ENCODE data around the gene AQP1. TPM values are rescaled to one million over a fixed set of nuclear protein-coding genes. Genes with fewer than 3 reads are reported as not detected.

Gene AQP1
- total and polyA plus RNA-seq, 2 experiments from 2014 or later = 35.6 to 51.1 TPM

- H3K4me3 ChIP-seq = no peak overlapping the region
- no peaks in the 10 kb centered on the region for H3K9me3 ChIP-seq (ENCODE audit: low read depth)
- TF ChIP-seq CTCF (IDR thresholded peaks at IDR 0.05; ENCODE audit: low read depth, low read length) = no peak
- H3K27me3 ChIP-seq = no peaks in the 10 kb centered on the region
- H3K36me3 ChIP-seq = no peaks in the 10 kb centered on the region
- peaks cover 39% of the 10 kb centered on the region for H3K4me1 ChIP-seq (ENCODE audit: low read depth)
- no peak for DNase-seq (ENCODE audit: low read depth in 1 of 2, low spot score in 1 of 2)
- no peak overlapping the region for H3K27ac ChIP-seq
Measured at GRCh38 chr7:30933124-30933974, 21.7 kb downstream of the AQP1 start.

- Histone ChIP-seq H3K27ac (no peak overlapping the region), H3K4me3 (no peak overlapping the region), H3K27me3 (no peaks in the 10 kb centered on the region), H3K9me3 (ENCODE audit: low read depth) (no peaks in the 10 kb centered on the region), H3K36me3 (no peaks in the 10 kb centered on the region), H3K4me1 (ENCODE audit: low read depth) (peaks cover 39% of the 10 kb centered on the region)
- TF ChIP-seq CTCF (IDR thresholded peaks at IDR 0.05; ENCODE audit: low read depth, low read length) = no peak
- DNase-seq (ENCODE audit: low read depth in 1 of 2, low spot score in 1 of 2) = no peak
Measured at GRCh38 chr7:30934225-30934624, 22.6 kb downstream of the AQP1 start.

DNA sequence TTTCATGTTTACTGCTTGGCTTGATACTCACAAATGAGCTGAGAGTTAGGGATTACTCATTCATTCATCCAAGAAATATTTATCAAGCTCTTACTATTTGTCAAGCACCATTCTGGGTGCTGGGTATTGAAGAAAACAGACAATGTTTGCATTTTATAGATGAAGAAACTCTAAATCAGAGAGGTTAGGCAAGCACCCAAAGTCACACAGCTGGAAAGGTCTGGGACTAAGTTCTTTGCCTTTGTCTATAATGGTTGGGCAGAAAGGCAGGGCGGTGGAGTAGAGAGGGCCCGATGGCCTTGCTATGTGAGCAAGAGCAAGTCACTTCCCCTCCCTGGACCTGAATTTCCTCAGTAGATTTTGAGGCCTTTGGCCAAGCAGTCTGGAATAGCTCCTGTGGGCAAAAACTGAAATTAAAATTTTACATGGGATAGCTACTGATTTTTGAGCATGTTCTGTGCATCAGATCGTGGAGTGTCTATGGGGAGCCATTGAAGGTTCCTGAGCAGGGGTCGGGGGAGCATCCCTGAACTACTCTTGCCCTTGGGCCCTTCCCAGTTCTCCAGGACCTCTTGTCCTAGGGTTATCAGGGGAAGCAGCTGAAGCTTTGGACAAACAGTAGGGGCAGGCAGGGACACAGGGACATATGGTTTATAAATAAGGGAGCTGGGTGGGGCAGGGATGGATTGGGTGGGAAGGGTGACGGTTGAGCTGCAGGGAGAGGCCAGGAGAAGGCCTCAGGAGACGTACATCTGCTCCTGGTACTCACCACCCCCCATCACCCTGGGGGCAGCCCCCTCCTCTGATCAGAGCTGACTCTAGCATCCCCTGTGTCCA lies 23.3 kb downstream of the AQP1 start:
- no peak for TF ChIP-seq CTCF (IDR thresholded peaks at IDR 0.05; ENCODE audit: low read depth, low read length)
- no peak for DNase-seq (ENCODE audit: low read depth in 1 of 2, low spot score in 1 of 2)
- Histone ChIP-seq H3K4me3 (no peak overlapping the region), H3K4me1 (ENCODE audit: low read depth) (peaks cover 35% of the 10 kb centered on the region), H3K9me3 (ENCODE audit: low read depth) (no peaks in the 10 kb centered on the region), H3K36me3 (no peaks in the 10 kb centered on the region), H3K27me3 (peaks cover 4% of the 10 kb centered on the region), H3K27ac (no peak overlapping the region)

DNA sequence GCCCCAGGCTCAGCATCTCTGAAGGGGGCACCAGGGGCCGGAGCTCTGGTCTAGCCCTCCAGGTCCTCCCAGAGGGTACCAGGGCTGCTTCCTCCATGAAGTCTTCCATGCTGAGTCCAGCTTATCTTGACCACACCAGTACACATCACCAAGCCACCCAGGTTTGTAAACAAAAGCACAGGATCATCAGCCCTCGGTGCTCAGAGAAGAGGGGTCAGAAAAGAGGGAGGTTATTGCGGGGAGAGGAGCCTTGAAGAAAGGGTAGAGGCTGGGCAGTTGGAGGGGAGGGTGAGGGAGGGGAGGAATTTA lies 23.9 kb downstream of the AQP1 start:
- Histone ChIP-seq H3K4me3 (no peak overlapping the region), H3K27ac (no peak overlapping the region), H3K27me3 (peaks cover 9% of the 10 kb centered on the region), H3K9me3 (ENCODE audit: low read depth) (no peaks in the 10 kb centered on the region), H3K4me1 (ENCODE audit: low read depth) (peaks cover 30% of the 10 kb centered on the region), H3K36me3 (no peaks in the 10 kb centered on the region)
- no peak for TF ChIP-seq CTCF (IDR thresholded peaks at IDR 0.05; ENCODE audit: low read depth, low read length)
- DNase-seq (ENCODE audit: low read depth in 1 of 2, low spot score in 1 of 2) = no peak

- H3K4me1 ChIP-seq (ENCODE audit: low read depth) = peaks cover 20% of the 10 kb centered on the region
- H3K27ac ChIP-seq = no peak overlapping the region
- H3K36me3 ChIP-seq = no peaks in the 10 kb centered on the region
- DNase-seq (ENCODE audit: low read depth in 1 of 2, low spot score in 1 of 2) = no peak
- no peaks in the 10 kb centered on the region for H3K9me3 ChIP-seq (ENCODE audit: low read depth)
- H3K27me3 ChIP-seq = peaks cover 17% of the 10 kb centered on the region
- H3K4me3 ChIP-seq = no peak overlapping the region
- TF ChIP-seq CTCF (IDR thresholded peaks at IDR 0.05; ENCODE audit: low read depth, low read length) = no peak
Measured at GRCh38 chr7:30936650-30937245, 25.1 kb downstream of the AQP1 start.
